GM19324 (cell line): ENCODE measurements around the gene CLIP4.

Experiments used
- ATAC-seq: cut with Tn5 transposase; IDR thresholded peaks from one replicate; pipeline ENCODE4 v1.9.1; 2021; ENCODE audit warnings: mild to moderate bottlenecking, moderate library complexity; ENCODE audit not compliant: unreplicated experiment, low FRiP score

CLIP4 gene

GRCh38 chr2:29129586-29130281 lies 14.5 kb downstream of the CLIP4 start:
- ATAC-seq, result no peak

GRCh38 chr2:29130295-29130694 lies 15.1 kb downstream of the CLIP4 start:
- no peak for ATAC-seq

GRCh38 chr2:29134933-29135332 lies 19.7 kb downstream of the CLIP4 start:
- ATAC-seq, result no peak

GRCh38 chr2:29139152-29139551 lies 23.9 kb downstream of the CLIP4 start:
- ATAC-seq, result no peak

GRCh38 chr2:29139731-29140130 lies 24.5 kb downstream of the CLIP4 start:
- ATAC-seq, result no peak

GRCh38 chr2:29143657-29144056 lies 28.4 kb downstream of the CLIP4 start:
- ATAC-seq, result no peak

- no peak for ATAC-seq
These were observed 31.0 kb downstream of the CLIP4 start for GRCh38 chr2:29146197-29146596.

- ATAC-seq, result no peak
These were observed 32.7 kb downstream of the CLIP4 start for GRCh38 chr2:29147963-29148362.

GRCh38 chr2:29154610-29155009 lies 39.4 kb downstream of the CLIP4 start:
- no peak for ATAC-seq

- no peak for ATAC-seq
These were observed 40.4 kb downstream of the CLIP4 start for GRCh38 chr2:29155578-29155977.

- ATAC-seq, result no peak
These were observed 41.9 kb downstream of the CLIP4 start for GRCh38 chr2:29157131-29157530.

GRCh38 chr2:29159125-29159524 lies 43.9 kb downstream of the CLIP4 start:
- ATAC-seq, result no peak

GRCh38 chr2:29160184-29160583 lies 45.0 kb downstream of the CLIP4 start:
- no peak for ATAC-seq

- ATAC-seq, result no peak
These were observed 47.2 kb downstream of the CLIP4 start for GRCh38 chr2:29162204-29162928.

- no peak for ATAC-seq
These were observed 49.1 kb downstream of the CLIP4 start for GRCh38 chr2:29164091-29164846.

- no peak for ATAC-seq
These were observed 50.4 kb downstream of the CLIP4 start for GRCh38 chr2:29165362-29166241.

GRCh38 chr2:29166242-29167039 lies 51.2 kb downstream of the CLIP4 start:
- no peak for ATAC-seq

GRCh38 chr2:29174937-29175336 lies 59.7 kb downstream of the CLIP4 start:
- ATAC-seq, result no peak

GRCh38 chr2:29175338-29175737 lies 60.1 kb downstream of the CLIP4 start:
- no peak for ATAC-seq

GRCh38 chr2:29182334-29182733 lies 67.1 kb downstream of the CLIP4 start:
- no peak for ATAC-seq
